ENCODE data around the gene SERPINE3. TPM values are rescaled to one million over a fixed set of nuclear protein-coding genes. Genes with fewer than 3 reads are reported as not detected.

SERPINE3 gene
- polyA plus RNA-seq, 1 donor (not counting 4 experiments of a cell fraction or from before 2014, with no cell fraction given), result not detected

- no peak overlapping the region for H3K4me3 ChIP-seq (ENCODE audit: control insufficient read depth in 2 of 3, extremely low read depth in 1 of 3, insufficient read depth in 2 of 3, low read depth in 1 of 3, low read length in 3 of 3)
- DNase-seq (ENCODE audit: low read depth, low spot score) (no peak), FAIRE-seq (no peak)
- H3K36me3 ChIP-seq (ENCODE audit: control insufficient read depth in 2 of 2, extremely low read depth in 1 of 2, insufficient read depth in 2 of 2, low read length in 2 of 2), result peaks cover 2 to 12% of the 10 kb centered on the region in 2 experiments
- H3K9me3 ChIP-seq (ENCODE audit: control insufficient read depth, low read depth, low read length), result no peaks in the 10 kb centered on the region
- H3K79me2 ChIP-seq (ENCODE audit: control insufficient read depth, insufficient read depth, low read length), result no peaks in the 10 kb centered on the region
- no peaks in the 10 kb centered on the region for H4K20me1 ChIP-seq (ENCODE audit: control insufficient read depth, extremely low read depth, insufficient read depth, low read length)
- TF ChIP-seq CTCF (optimal IDR thresholded peaks at IDR 0.05 in 1 of 3, IDR thresholded peaks at IDR 0.05 in 1 of 3, conservative IDR thresholded peaks at IDR 0.05 in 1 of 3; ENCODE audit: extremely low read depth in 1 of 3, insufficient read depth in 2 of 3, low read length in 3 of 3), result no peak
- TF ChIP-seq EZH2 (IDR thresholded peaks at IDR 0.05; ENCODE audit: low read length), result no peak
- no peaks in the 10 kb centered on the region for H3K27me3 ChIP-seq (ENCODE audit: control insufficient read depth, extremely low read depth, insufficient read depth, low read length)
- H3K4me2 ChIP-seq (ENCODE audit: control insufficient read depth, extremely low read depth, insufficient read depth, low read depth, low read length), result no peak overlapping the region
- no peaks in the 10 kb centered on the region for H3K9me1 ChIP-seq (ENCODE audit: control insufficient read depth, extremely low read depth, insufficient read depth, low read length)
- no peak overlapping the region for H3K9ac ChIP-seq (ENCODE audit: control insufficient read depth, extremely low read depth, insufficient read depth, low read length)
- H3K4me1 ChIP-seq (ENCODE audit: control insufficient read depth, extremely low read depth, insufficient read depth, low read length), result peaks cover 8% of the 10 kb centered on the region
- dilution Hi-C loops (cut with MboI; ENCODE audit: extremely low pct_ligation_motif_present, low sequenced_read_pairs), result no loop called here
- no peak overlapping the region for H2AFZ ChIP-seq (ENCODE audit: control insufficient read depth, low read length)
- H3K27ac ChIP-seq (ENCODE audit: control insufficient read depth, insufficient read depth, low read length), result no peak overlapping the region
These were observed 21.0 kb downstream of the SERPINE3 start for GRCh38 chr13:51360489-51360888.

- Histone ChIP-seq H3K4me1 (ENCODE audit: control insufficient read depth, extremely low read depth, insufficient read depth, low read length) (peaks cover 8% of the 10 kb centered on the region), H3K4me3 (ENCODE audit: control insufficient read depth in 2 of 3, extremely low read depth in 1 of 3, insufficient read depth in 2 of 3, low read depth in 1 of 3, low read length in 3 of 3) (no peak overlapping the region), H3K9me3 (ENCODE audit: control insufficient read depth, low read depth, low read length) (no peaks in the 10 kb centered on the region), H3K27ac (ENCODE audit: control insufficient read depth, insufficient read depth, low read length) (no peak overlapping the region), H3K4me2 (ENCODE audit: control insufficient read depth, extremely low read depth, insufficient read depth, low read depth, low read length) (no peak overlapping the region), H3K9ac (ENCODE audit: control insufficient read depth, extremely low read depth, insufficient read depth, low read length) (no peak overlapping the region), H3K36me3 (ENCODE audit: control insufficient read depth in 2 of 2, extremely low read depth in 1 of 2, insufficient read depth in 2 of 2, low read length in 2 of 2) (peaks cover 2 to 12% of the 10 kb centered on the region in 2 experiments), H3K79me2 (ENCODE audit: control insufficient read depth, insufficient read depth, low read length) (no peaks in the 10 kb centered on the region), H4K20me1 (ENCODE audit: control insufficient read depth, extremely low read depth, insufficient read depth, low read length) (no peaks in the 10 kb centered on the region), H3K27me3 (ENCODE audit: control insufficient read depth, extremely low read depth, insufficient read depth, low read length) (no peaks in the 10 kb centered on the region), H2AFZ (ENCODE audit: control insufficient read depth, low read length) (no peak overlapping the region), H3K9me1 (ENCODE audit: control insufficient read depth, extremely low read depth, insufficient read depth, low read length) (no peaks in the 10 kb centered on the region)
- FAIRE-seq, result no peak
- dilution Hi-C loops (cut with MboI; ENCODE audit: extremely low pct_ligation_motif_present, low sequenced_read_pairs), result no loop called here
- no peak for DNase-seq (ENCODE audit: low read depth, low spot score)
- TF ChIP-seq CTCF (optimal IDR thresholded peaks at IDR 0.05 in 1 of 3, IDR thresholded peaks at IDR 0.05 in 1 of 3, conservative IDR thresholded peaks at IDR 0.05 in 1 of 3; ENCODE audit: extremely low read depth in 1 of 3, insufficient read depth in 2 of 3, low read length in 3 of 3), result no peak
- no peak for TF ChIP-seq EZH2 (IDR thresholded peaks at IDR 0.05; ENCODE audit: low read length)
These were observed 21.6 kb downstream of the SERPINE3 start for GRCh38 chr13:51361106-51361505.
